SKM-1 (cell line): ENCODE measurements around the gene RNU1-3.
A peak's percentile ranks its signal among the peaks of the same experiment; 100 is the strongest.
"Not testable (repeated sequence)": the region's sequence is repeated elsewhere in the genome, so short reads cannot be mapped to it uniquely, and the experiment has no call there.

ENCODE experiments used
- DNase-seq: peaks from one replicate; lab custom pipeline; 2025; ENCODE audit not compliant: unreplicated experiment; lab: John Stamatoyannopoulos, UW

The RNU1-3 gene

DNA sequence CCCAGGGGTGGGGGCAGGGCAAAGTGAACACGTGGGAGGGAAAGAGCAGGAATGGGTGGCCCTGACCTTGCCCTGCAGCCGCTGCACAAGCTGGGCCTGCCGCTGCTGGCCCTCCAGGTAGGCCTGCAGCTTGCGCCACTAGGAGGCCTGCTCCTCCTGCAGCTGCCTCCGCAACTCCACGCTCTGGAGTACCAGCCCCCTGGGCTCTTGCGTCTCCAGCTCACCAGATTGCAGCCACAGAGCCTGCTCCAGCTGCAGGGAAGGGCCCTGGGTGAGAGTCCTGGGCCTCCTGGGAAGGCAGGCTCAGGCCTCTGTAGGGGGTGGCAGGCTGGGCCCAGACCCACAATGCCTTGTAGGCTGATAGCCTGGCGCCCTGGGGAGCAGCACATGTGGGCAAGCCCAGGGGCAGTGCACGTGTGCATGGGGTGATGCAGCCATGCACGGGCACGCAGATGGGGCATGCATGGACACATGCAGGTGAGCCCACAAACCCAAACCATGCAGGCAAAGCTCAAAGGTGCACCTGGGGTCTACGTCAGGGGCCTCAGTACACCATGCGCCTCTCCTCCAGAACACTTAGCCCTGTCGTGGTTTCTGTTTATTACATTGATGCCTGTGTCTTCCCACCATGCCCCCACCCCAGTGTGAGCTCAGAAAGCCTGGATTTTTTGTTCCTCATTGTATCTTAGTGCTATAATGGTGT, 9.6 kb downstream of the RNU1-3 start:
- DNase-seq: not testable (repeated sequence)

GRCh38 chr1:16656574-16656973, 10.2 kb downstream of the RNU1-3 start:
- DNase-seq: not testable (repeated sequence)

DNA sequence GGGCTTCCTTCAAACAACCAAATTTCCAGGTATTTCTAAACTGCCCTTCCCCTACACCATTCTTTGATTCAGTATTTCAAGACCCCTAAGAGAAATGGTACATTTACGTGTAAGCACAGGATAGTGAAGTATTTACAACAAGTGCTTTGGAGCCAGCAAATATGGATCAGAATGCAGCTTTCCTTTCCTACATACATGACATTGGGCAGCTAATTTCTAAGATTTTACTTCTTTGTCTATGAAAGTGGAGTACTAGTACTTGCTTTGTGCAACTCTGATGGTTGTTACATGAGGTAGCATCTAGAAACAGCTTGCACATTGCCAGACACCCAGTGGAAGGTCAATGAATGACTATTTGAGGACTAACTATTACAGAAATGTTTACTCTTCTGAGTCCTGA, 15.2 kb downstream of the RNU1-3 start:
- DNase-seq: not testable (repeated sequence)

GRCh38 chr1:16649960-16650359, 16.8 kb downstream of the RNU1-3 start:
- not testable (repeated sequence) for DNase-seq

GRCh38 chr1:16649390-16649789, 17.4 kb downstream of the RNU1-3 start:
- not testable (repeated sequence) for DNase-seq

GRCh38 chr1:16648756-16649155, 18.0 kb downstream of the RNU1-3 start:
- DNase-seq: not testable (repeated sequence)

- DNase-seq: not testable (repeated sequence)
Observed at GRCh38 chr1:16648250-16648649, 18.5 kb downstream of the RNU1-3 start.

GRCh38 chr1:16647179-16648176, 19.3 kb downstream of the RNU1-3 start:
- not testable (repeated sequence) for DNase-seq

GRCh38 chr1:16646716-16647115, 20.0 kb downstream of the RNU1-3 start:
- not testable (repeated sequence) for DNase-seq

GRCh38 chr1:16646061-16646664, 20.6 kb downstream of the RNU1-3 start:
- not testable (repeated sequence) for DNase-seq

DNA sequence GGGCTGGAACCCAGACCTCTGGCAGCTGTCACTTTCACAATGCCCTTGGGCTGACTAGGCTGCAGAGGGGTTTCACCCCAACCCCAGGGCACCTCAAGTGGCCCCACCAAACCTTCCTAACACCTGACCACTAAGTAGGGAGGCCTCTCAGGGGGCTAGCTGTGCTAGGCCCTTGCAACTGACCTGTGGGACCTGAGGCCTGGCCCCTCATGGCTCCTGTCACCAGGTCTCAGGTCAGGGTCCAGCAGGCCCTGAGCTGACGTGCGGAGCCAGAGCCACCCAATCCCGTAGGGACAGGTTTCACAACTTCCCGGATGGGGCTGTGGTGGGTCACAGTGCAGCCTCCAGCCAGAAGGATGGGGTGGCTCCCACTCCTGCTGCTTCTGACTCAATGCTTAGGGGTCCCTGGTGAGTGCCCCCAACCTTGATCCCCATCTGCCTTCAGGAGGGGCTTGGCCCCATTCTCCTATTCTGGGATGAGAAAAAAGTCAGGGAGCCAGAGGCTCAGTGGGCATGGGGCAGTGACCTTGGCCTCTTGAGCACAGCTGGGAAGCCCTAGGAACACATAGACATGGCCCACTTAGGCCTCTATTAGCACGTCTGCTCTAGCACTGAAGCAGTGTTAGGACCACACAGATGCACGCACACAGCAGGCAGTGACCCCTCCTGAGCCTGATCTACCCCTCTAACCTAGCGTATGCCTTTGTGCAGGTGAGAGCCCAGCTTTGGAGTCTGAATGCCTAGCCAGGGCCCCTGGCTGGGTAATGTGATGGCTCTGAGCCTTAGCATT, 21.3 kb downstream of the RNU1-3 start:
- not testable (repeated sequence) for DNase-seq

GRCh38 chr1:16644482-16645270, 22.1 kb downstream of the RNU1-3 start:
- DNase-seq: peak; percentile 96

DNA sequence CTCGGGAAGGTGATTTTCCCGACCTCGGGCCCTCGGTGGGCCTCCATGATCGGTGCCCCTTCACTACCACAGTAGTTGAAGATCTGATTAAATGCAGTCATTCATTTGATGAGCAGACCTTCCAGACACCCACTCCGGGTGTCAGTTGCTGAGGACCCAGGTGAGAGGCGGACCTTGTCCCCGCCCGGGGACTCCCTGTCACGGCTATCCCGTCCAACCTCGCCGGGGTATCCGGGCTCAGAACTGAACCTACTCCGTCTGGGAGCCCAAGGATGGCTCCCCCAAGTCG, 22.6 kb downstream of the RNU1-3 start:
- no peak for DNase-seq

GRCh38 chr1:16643476-16644192, 23.1 kb downstream of the RNU1-3 start:
- DNase-seq: not testable (repeated sequence)

- DNase-seq: not testable (repeated sequence)
Observed at GRCh38 chr1:16643001-16643411, 23.7 kb downstream of the RNU1-3 start.

DNA sequence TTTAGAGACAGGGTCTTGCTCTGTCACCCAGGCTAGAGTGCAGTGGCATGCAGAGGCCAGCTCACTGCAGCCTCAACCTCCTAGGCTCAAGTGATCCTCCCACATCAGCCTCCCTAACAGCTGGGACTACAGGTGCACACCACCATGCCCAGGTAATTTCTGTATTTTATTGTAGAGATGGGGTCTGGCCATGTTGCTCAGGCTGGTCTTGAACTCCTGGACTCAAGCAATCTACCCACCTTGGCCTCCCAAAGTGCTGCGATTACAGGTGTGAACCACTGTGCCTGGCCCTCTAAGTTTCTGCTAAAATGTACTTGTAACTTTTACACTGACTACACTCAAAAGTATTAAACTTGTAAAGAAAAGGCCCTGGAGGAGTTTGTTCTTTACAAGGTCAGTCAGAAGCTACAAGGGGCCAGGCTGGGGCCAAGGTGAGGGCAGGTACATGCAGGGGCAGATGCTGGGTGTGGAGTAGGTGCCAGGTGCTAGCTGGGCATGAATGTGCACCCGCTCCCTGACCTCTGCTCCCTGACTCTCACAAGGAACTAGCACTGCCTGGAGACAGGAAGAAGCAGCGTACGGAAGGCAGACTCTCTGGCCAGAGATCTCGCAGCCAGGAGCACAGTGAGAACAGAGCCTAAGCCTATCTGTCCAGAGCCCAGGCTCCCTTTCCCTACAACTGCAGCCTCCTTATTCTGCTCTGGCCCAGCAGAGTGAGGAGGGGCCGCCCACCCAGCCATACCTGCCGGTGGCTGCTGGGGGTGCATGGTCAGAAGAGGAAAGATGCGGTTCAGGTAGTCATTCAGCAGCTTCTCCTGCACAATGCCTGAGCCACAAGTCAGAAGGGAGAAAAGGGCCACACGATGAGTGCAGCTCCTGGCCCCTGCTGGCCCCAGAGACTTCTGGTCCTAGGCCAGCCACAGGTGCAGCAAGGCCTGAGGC, 24.5 kb downstream of the RNU1-3 start:
- not testable (repeated sequence) for DNase-seq

- DNase-seq: not testable (repeated sequence)
Observed at GRCh38 chr1:16641159-16641975, 25.4 kb downstream of the RNU1-3 start.
